ENCODE results near the gene CEP72.

- TF ChIP-seq, protein P1, sequence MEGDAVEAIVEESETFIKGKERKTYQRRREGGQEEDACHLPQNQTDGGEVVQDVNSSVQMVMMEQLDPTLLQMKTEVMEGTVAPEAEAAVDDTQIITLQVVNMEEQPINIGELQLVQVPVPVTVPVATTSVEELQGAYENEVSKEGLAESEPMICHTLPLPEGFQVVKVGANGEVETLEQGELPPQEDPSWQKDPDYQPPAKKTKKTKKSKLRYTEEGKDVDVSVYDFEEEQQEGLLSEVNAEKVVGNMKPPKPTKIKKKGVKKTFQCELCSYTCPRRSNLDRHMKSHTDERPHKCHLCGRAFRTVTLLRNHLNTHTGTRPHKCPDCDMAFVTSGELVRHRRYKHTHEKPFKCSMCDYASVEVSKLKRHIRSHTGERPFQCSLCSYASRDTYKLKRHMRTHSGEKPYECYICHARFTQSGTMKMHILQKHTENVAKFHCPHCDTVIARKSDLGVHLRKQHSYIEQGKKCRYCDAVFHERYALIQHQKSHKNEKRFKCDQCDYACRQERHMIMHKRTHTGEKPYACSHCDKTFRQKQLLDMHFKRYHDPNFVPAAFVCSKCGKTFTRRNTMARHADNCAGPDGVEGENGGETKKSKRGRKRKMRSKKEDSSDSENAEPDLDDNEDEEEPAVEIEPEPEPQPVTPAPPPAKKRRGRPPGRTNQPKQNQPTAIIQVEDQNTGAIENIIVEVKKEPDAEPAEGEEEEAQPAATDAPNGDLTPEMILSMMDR (IDR thresholded peaks at IDR 0.05; ENCODE audit: insufficient read depth, low read depth, low read length), result no peak
- TF ChIP-seq EZH2 (IDR thresholded peaks at IDR 0.05; ENCODE audit: insufficient read depth, low read length), result no peak
These were observed 63.9 kb downstream of the CEP72 start for GRCh38 chr5:675871-676698.

Measured in astrocyte (in vitro differentiated cells and primary cell).